Parathyroid adenoma (tissue), 2 donors: ENCODE measurements around the gene NFATC2.

Experiments
- H2AFZ ChIP-seq: fragments of 300-600 bp; sonication (generic); one replicate; pipeline ENCODE4 v1.7.0; 2017; ENCODE audit warnings: antibody characterized with exemption, mild to moderate bottlenecking
- H3K27ac ChIP-seq: fragments of 300-600 bp; sonication (generic); one replicate; pipeline ENCODE4 v1.7.0; 2017
- H3K27me3 ChIP-seq: fragments of 300-600 bp; sonication (generic); one replicate; pipeline ENCODE4 v1.7.0; 2017; ENCODE audit warnings: low read length; ENCODE audit not compliant: control insufficient read depth, insufficient read depth
- H3K36me3 ChIP-seq: fragments of 300-600 bp; sonication (generic); one replicate; pipeline ENCODE4 v1.7.0; 2017; ENCODE audit warnings: low read length; ENCODE audit not compliant: control insufficient read depth, insufficient read depth
- H3K4me1 ChIP-seq: fragments of 300-600 bp; sonication (generic); one replicate; pipeline ENCODE4 v1.7.0; 2017; ENCODE audit warnings: control low read depth
- H3K4me2 ChIP-seq: fragments of 300-600 bp; sonication (generic); one replicate; pipeline ENCODE4 v1.7.0; 2017; ENCODE audit warnings: low read length
- H3K4me3 ChIP-seq: fragments of 300-600 bp; sonication (generic); one replicate; pipeline ENCODE4 v1.7.0; 2017; ENCODE audit warnings: low read depth, low read length
- H3K79me2 ChIP-seq: fragments of 300-600 bp; sonication (generic); one replicate; pipeline ENCODE4 v1.7.0; 2017; ENCODE audit warnings: control low read depth
- H3K9ac ChIP-seq: fragments of 300-600 bp; sonication (generic); one replicate; pipeline ENCODE4 v1.7.0; 2017; ENCODE audit warnings: mild to moderate bottlenecking
- H3K9me3 ChIP-seq: fragments of 300-600 bp; sonication (generic); one replicate; pipeline ENCODE4 v1.7.0; 2017; ENCODE audit warnings: low read length; ENCODE audit not compliant: control insufficient read depth
- TF ChIP-seq, protein P1 (sequence below): fragments of 300-600 bp; sonication (generic); IDR thresholded peaks from one replicate; pipeline ENCODE4 v1.7.0; 2017; ENCODE audit warnings: antibody characterized with exemption, mild to moderate bottlenecking
- donor health status: primary hyperparathyroidism.

NFATC2 gene

DNA sequence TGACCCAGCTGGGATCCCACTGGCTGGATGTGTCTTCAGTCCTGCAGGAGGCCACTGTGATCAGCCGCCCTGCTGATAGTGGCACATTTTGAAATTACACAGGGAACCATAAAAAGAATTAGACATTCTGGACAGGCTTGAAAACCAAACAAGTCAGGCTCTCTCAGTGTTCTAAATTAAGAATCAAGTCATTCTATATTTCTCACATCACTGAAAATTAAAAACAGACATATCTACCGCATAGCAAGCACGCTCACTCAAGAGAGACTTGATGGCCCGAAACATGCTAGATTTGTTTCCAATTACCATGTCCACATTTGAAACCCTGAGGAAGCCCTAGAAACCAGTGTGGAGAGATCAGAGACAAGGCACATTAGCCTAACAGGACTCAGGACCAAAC, 57.7 kb downstream of the NFATC2 start:
- TF ChIP-seq, protein P1, sequence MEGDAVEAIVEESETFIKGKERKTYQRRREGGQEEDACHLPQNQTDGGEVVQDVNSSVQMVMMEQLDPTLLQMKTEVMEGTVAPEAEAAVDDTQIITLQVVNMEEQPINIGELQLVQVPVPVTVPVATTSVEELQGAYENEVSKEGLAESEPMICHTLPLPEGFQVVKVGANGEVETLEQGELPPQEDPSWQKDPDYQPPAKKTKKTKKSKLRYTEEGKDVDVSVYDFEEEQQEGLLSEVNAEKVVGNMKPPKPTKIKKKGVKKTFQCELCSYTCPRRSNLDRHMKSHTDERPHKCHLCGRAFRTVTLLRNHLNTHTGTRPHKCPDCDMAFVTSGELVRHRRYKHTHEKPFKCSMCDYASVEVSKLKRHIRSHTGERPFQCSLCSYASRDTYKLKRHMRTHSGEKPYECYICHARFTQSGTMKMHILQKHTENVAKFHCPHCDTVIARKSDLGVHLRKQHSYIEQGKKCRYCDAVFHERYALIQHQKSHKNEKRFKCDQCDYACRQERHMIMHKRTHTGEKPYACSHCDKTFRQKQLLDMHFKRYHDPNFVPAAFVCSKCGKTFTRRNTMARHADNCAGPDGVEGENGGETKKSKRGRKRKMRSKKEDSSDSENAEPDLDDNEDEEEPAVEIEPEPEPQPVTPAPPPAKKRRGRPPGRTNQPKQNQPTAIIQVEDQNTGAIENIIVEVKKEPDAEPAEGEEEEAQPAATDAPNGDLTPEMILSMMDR = no peak
- no peak overlapping the region for H2AFZ ChIP-seq
- H3K79me2 ChIP-seq = no peaks in the 10 kb centered on the region
- H3K27ac ChIP-seq = no peak overlapping the region
- H3K4me1 ChIP-seq = no peaks in the 10 kb centered on the region
- no peaks in the 10 kb centered on the region for H3K36me3 ChIP-seq
- no peak overlapping the region for H3K4me3 ChIP-seq
- no peak overlapping the region for H3K9ac ChIP-seq
- H3K4me2 ChIP-seq = no peak overlapping the region
- H3K9me3 ChIP-seq = no peaks in the 10 kb centered on the region
- H3K27me3 ChIP-seq = no peaks in the 10 kb centered on the region

DNA sequence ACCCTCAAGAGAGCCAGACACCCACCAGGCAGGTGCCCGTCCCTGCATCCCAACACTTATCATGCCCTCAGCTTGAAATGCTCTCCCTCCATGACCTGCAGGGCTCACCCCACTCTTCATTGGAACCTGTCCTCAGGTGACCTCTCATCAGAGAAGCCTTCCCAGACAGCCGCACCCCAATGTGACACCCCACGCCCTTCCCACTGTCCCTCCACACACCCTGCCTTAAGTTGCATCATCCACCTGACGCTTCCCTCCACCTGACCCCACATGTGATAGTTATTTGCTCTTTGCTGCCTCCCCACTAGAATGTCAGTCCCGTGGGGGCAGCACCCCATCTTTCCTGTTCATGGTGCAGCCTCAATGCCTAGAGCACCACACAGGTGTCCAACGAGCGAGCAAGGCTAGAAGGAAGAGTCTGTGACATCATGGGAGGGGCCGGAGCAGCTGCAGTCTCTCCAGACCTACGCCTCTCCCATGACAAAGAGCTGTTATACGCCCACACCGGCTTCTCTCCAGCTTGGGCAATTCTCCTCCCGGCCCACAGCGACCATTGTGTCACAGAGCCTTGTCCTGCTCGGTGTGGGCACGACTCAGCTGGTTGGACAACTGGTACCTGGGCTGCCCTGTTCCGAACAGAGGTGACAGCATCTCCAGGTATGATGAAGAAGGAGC, 58.2 kb downstream of the NFATC2 start:
- no peak overlapping the region for H3K4me3 ChIP-seq
- TF ChIP-seq, protein P1 = no peak
- no peak overlapping the region for H2AFZ ChIP-seq
- H3K27ac ChIP-seq = no peak overlapping the region
- no peaks in the 10 kb centered on the region for H3K27me3 ChIP-seq
- H3K4me1 ChIP-seq = no peaks in the 10 kb centered on the region
- no peaks in the 10 kb centered on the region for H3K79me2 ChIP-seq
- H3K9me3 ChIP-seq = no peaks in the 10 kb centered on the region
- no peaks in the 10 kb centered on the region for H3K36me3 ChIP-seq
- H3K9ac ChIP-seq = no peak overlapping the region
- H3K4me2 ChIP-seq = no peak overlapping the region

DNA sequence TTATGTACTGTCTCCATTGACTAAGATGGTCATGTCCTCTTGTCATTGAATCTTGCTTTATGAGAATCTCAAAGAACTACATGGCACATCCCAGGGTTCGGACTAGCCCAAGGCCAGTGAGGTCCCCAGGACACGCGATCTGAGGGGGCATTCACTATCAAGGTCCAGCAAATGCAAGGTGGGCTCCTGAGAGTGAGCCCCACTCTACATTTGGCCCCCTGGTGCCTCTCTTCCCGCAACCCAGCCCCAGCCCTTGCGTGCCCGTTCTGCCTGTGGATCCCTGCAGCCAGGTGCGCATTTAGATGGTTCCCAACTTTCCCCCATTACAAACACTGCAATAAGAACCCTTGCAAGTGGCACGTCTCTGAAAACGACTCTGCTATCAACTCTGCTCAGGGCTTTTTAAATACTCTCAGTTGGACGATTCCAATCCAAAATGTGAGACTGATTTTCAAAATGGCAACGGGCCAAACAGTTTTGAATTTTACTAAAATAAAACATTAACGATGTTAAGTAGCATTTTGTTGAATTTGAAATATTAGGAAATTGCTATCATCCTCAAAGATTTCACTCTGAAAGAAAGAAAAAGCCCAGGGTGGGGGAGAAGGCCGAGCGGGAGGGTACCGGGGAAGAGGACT, 59.6 kb downstream of the NFATC2 start:
- H3K27ac ChIP-seq = no peak overlapping the region
- no peaks in the 10 kb centered on the region for H3K4me1 ChIP-seq
- no peaks in the 10 kb centered on the region for H3K27me3 ChIP-seq
- H3K79me2 ChIP-seq = no peaks in the 10 kb centered on the region
- no peaks in the 10 kb centered on the region for H3K9me3 ChIP-seq
- no peaks in the 10 kb centered on the region for H3K36me3 ChIP-seq
- no peak overlapping the region for H2AFZ ChIP-seq
- no peak overlapping the region for H3K4me2 ChIP-seq
- no peak overlapping the region for H3K4me3 ChIP-seq
- TF ChIP-seq, protein P1 = no peak
- no peak overlapping the region for H3K9ac ChIP-seq

DNA sequence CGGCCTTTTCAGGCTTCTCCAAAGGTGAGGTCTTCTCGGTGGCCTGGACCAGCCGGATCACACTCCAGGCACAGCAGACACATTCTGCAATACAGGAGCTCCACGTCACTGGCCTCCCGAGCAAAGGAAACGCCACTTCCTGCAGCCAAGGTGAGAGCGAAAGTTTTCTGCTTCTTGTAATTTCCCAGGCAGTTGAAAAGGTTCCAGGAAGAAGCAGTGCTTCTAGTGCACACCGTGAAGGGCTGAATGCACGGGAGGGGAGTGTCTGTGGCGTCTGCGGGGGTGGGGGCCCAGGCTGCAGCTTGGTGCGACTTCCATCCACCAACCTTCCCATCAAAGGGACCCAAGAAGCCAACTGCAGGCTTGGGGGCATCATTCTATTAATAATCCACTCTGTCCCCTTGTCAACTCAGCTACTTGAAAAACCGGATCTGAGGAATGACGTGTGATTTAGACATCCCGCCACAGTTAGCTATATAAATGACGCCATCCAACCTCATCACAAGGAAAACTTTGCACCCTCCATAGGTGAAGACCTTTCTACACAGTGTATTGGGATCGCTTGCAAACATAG, 61.1 kb downstream of the NFATC2 start:
- no peak overlapping the region for H3K27ac ChIP-seq

More for the DNA sequence above, 61.1 kb downstream of the NFATC2 start:
- Histone ChIP-seq H2AFZ (no peak overlapping the region), H3K4me3 (no peak overlapping the region), H3K27me3 (no peaks in the 10 kb centered on the region), H3K9ac (no peak overlapping the region), H3K36me3 (no peaks in the 10 kb centered on the region), H3K9me3 (no peaks in the 10 kb centered on the region), H3K4me2 (no peak overlapping the region), H3K4me1 (no peaks in the 10 kb centered on the region), H3K79me2 (no peaks in the 10 kb centered on the region)
- TF ChIP-seq, protein P1 = no peak
